ENCODE data around the gene CYB561D1. TPM values are rescaled to one million over a fixed set of nuclear protein-coding genes. Genes with fewer than 3 reads are reported as not detected.

The CYB561D1 gene
- total and polyA plus RNA-seq, 2 of the 13 experiments (the other 11 are each of a cell fraction or from before 2014, with no cell fraction given): 3.9 to 4.1 TPM

DNA sequence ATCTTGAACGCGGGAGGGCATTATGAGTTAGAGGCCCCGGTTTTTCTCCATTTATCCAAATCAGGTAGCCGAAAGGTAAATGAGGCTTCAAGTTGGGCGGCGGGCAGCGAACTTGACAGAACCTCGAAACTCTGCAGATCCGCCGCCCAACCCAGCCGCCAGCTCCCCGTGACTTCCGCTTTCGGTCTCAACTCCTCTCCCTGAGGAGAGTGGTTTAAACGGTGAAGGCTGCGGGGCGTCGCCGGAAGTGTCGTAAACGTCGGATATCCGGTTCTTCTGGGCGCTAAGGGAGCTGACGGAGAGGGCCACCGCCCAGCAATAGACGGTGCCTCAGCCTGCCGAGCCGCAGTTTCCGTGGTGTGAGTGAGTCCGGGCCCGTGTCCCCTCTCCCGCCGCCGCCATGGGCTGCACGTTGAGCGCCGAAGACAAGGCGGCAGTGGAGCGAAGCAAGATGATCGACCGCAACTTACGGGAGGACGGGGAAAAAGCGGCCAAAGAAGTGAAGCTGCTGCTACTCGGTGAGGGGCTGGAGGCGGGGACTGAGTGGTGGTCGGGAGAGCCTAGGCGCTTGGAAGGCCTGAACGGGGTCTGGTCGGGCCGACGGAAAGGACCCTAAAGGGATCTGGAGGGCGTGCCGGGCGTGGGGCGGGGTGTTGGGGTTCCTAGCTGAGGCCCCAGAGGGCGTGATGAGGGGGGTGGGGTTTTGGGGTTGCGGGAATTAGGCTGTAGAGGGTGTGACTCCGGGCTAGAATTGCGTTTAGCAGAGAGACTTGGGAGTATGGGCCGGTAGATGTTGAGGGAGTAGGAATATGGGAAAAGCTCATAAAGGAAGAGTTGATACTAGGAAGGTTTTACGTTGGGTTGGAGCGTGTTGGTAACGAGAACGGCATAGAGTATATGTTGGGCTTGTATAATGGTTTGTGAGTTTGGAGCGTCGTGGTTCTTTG is 54.7 kb downstream of the CYB561D1 start, which contains the start of gene GNAI3 (continued):
- TF ChIP-seq DDIT3 (CRISPR knock-in tag; IDR thresholded peaks at IDR 0.05) (no peak), YEATS4 (CRISPR knock-in tag; IDR thresholded peaks at IDR 0.05; ENCODE audit: borderline replicate concordance) (peak; percentile 79), MATR3 (CRISPR knock-in tag; IDR thresholded peaks at IDR 0.05) (no peak), HIVEP1 (CRISPR knock-in tag; IDR thresholded peaks at IDR 0.05) (peak; percentile 76; the same call in 1 of the 2 replicates), KLF6 (CRISPR knock-in tag; IDR thresholded peaks at IDR 0.05) (peak; percentile 40; the same call in 1 of the 2 replicates), ISX (CRISPR knock-in tag; conservative IDR thresholded peaks at IDR 0.05) (no peak), CSRNP1 (CRISPR knock-in tag; IDR thresholded peaks at IDR 0.05) (peak; percentile 76; the same call in 1 of the 2 replicates), MYC (CRISPR knock-in tag; IDR thresholded peaks at IDR 0.05; ENCODE audit: borderline replicate concordance) (peak; percentile 68; the same call in 1 of the 2 replicates), JUN (CRISPR knock-in tag; IDR thresholded peaks at IDR 0.05) (0 out of 2 replicates have a peak, but pooled peaks have one; percentile 45), EED (CRISPR knock-in tag; IDR thresholded peaks at IDR 0.05) (peak; percentile 75; the same call in 1 of the 2 replicates), ZNF510 (CRISPR knock-in tag; IDR thresholded peaks at IDR 0.05; ENCODE audit: low read depth) (peak; percentile 52; the same call in 1 of the 2 replicates), ARHGAP35 (CRISPR knock-in tag; IDR thresholded peaks at IDR 0.05; ENCODE audit: borderline replicate concordance) (peak; percentile 89; the same call in 1 of the 2 replicates), ZIK1 (CRISPR knock-in tag; IDR thresholded peaks at IDR 0.05; ENCODE audit: borderline replicate concordance, low read depth) (0 out of 2 replicates have a peak, but pooled peaks have one; percentile 28), SAFB2 (CRISPR knock-in tag; IDR thresholded peaks at IDR 0.05; ENCODE audit: borderline replicate concordance, low read depth) (peak; percentile 85; the same call in 1 of the 2 replicates), ZNF276 (CRISPR knock-in tag; IDR thresholded peaks at IDR 0.05; ENCODE audit: low read depth) (peak; percentile 71), ZNF20 (CRISPR knock-in tag; IDR thresholded peaks at IDR 0.05) (no peak)
- TF ChIP-seq, protein P1, sequence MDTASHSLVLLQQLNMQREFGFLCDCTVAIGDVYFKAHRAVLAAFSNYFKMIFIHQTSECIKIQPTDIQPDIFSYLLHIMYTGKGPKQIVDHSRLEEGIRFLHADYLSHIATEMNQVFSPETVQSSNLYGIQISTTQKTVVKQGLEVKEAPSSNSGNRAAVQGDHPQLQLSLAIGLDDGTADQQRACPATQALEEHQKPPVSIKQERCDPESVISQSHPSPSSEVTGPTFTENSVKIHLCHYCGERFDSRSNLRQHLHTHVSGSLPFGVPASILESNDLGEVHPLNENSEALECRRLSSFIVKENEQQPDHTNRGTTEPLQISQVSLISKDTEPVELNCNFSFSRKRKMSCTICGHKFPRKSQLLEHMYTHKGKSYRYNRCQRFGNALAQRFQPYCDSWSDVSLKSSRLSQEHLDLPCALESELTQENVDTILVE (CRISPR knock-in tag; IDR thresholded peaks at IDR 0.05): 0 out of 2 replicates have a peak, but pooled peaks have one; percentile 18
- TF ChIP-seq, protein P2, sequence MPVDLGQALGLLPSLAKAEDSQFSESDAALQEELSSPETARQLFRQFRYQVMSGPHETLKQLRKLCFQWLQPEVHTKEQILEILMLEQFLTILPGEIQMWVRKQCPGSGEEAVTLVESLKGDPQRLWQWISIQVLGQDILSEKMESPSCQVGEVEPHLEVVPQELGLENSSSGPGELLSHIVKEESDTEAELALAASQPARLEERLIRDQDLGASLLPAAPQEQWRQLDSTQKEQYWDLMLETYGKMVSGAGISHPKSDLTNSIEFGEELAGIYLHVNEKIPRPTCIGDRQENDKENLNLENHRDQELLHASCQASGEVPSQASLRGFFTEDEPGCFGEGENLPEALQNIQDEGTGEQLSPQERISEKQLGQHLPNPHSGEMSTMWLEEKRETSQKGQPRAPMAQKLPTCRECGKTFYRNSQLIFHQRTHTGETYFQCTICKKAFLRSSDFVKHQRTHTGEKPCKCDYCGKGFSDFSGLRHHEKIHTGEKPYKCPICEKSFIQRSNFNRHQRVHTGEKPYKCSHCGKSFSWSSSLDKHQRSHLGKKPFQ (CRISPR knock-in tag; IDR thresholded peaks at IDR 0.05; ENCODE audit: insufficient replicate concordance): peak; percentile 78
